Stomach (tissue), 4 donors: ENCODE results near the gene BCAS1.

Experiments
- EP300 ChIP-seq: sonication (generic); formaldehyde crosslinking; IDR thresholded peaks from one replicate; pipeline ENCODE4 v1.6.1; 2017; ENCODE audit warnings: antibody characterized with exemption
- POLR2A ChIP-seq, 4 donors: fragments of 450-650 bp; IDR thresholded peaks; one replicate each; pipeline ENCODE4 v1.6.1; 2016; ENCODE audit warnings: antibody characterized with exemption in 4 of 4, control low read depth in 2 of 4, mild to moderate bottlenecking in 1 of 4, moderate library complexity in 1 of 4
- TF ChIP-seq, protein P1 (sequence below), 7 experiments: fragments of 450-650 bp in 4 of 7; fragments of 200-600 bp in 3 of 7; sonication (generic) in 3 of 7; IDR thresholded peaks; one replicate each; pipeline ENCODE4 v1.5.1; 2016 to 2019; ENCODE audit warnings: antibody characterized with exemption in 7 of 7, control low read depth in 2 of 7, mild to moderate bottlenecking in 1 of 7

DNA sequence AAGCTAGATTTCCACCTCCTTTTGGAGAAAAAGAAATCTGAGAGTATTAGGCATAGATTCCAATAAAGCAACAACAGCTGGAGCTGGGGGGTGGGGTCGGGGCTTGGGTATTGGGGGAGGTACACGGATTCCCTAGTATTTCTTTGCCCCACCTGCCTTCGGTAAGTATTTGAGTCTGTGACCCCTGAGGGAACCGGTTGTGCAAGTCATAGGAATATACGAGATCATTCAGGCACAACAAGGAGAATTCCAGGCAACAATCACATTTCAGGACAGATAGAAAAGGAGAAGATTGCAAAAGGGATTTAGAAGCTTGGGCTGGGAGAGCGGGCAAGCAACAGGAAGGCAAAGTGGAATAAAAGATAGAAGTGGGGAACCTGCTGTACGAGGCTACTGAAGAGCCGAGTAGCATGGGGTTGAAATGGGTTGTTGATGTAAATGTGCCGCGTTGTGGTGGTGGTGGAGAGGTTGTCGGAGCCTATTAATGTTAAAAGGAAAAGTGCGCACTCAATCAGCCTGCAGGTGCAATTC, 148.9 kb downstream of the BCAS1 start:
- no peak for TF ChIP-seq EP300
- no peak for TF ChIP-seq POLR2A (IDR thresholded peaks at IDR 0.05)
- TF ChIP-seq, protein P1, sequence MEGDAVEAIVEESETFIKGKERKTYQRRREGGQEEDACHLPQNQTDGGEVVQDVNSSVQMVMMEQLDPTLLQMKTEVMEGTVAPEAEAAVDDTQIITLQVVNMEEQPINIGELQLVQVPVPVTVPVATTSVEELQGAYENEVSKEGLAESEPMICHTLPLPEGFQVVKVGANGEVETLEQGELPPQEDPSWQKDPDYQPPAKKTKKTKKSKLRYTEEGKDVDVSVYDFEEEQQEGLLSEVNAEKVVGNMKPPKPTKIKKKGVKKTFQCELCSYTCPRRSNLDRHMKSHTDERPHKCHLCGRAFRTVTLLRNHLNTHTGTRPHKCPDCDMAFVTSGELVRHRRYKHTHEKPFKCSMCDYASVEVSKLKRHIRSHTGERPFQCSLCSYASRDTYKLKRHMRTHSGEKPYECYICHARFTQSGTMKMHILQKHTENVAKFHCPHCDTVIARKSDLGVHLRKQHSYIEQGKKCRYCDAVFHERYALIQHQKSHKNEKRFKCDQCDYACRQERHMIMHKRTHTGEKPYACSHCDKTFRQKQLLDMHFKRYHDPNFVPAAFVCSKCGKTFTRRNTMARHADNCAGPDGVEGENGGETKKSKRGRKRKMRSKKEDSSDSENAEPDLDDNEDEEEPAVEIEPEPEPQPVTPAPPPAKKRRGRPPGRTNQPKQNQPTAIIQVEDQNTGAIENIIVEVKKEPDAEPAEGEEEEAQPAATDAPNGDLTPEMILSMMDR (IDR thresholded peaks at IDR 0.05), result no peak
